ENCODE data around the gene NCOR2.

NCOR2 gene

DNA sequence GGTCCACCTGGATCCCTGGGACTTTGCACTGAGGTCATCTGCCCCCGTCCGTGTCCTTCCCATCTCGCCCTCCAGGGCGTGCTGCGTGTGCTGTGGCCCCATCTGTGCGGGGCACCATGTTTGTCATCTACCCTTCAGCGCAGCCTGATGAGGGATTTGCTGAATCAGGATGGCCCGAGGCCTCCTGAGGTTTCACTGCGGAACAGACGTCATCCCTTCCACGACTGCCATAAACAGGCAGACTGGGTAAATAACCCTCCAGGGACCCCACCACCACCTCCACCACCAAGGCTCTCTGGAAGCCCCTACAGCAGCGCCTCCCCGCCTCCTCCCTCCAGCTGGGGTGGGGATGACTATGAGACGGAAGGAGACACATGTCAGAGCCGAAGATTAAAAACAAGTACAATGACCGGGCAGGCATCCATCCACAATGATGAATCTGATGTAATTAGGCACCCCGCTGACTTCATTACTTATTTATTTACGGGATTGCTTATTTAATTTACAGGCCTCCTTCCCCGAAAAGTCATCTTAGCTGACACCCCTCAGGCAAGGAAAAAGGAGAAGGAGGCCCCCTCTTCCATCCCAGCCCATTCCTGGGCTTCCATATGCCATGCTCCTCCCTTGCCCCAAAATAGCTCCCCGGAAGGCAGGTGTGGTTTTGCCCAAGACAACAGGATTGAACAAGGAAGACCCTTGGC lies 39.4 kb downstream of the NCOR2 start:
- Histone ChIP-seq H3K9ac (ENCODE audit: low read depth, low read length) (no peak overlapping the region; the same call in 1 of the 2 replicates), H3K4me1 (ENCODE audit: control insufficient read depth, insufficient read depth, low read length) (0 out of 2 replicates have a peak, but pooled peaks cover 3% of the 10 kb centered on the region)

DNA sequence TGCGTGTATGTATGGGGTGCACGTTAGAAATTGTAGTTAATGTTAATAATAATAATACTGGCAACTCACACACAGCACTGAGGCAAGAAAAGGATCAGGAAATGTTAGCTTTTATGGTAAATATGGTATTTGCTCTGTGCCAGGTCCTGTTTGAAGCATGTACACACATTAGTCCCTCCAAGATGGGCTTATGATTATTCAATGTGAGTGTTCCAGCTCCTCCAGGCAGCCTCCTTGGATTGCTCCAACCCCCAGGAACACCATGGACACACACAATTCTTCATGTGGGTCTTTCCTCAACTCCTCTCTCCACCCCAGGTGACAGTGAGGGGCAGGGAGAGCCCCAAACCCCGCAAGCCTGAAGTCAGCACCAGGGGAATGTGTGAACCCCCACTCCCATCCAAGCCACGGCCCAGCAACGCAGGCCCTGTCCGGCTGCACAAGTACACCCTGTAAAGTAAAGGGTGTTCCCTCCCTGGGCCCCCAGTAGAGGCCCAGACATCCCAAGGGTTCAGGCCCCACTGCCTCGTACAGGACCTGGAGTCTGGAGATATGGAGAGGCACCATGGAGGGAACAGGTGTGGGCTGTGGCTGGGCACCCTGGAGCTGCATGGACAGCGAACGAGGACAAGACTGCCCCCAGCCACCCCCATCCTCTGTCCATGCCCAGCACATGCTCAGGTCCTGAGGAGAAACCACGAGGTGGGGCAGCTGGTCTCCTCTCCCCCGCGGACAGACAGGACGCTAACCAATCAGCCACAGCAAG lies 41.3 kb downstream of the NCOR2 start:
- H3K4me1 ChIP-seq (ENCODE audit: control insufficient read depth, insufficient read depth, low read length) = no peaks in the 10 kb centered on the region
- no peak overlapping the region for H3K27ac ChIP-seq (ENCODE audit: low read depth, low read length)
- H3K9me3 ChIP-seq (ENCODE audit: control insufficient read depth, insufficient read depth, low read length) = no peaks in the 10 kb centered on the region
- no peaks in the 10 kb centered on the region for H3K27me3 ChIP-seq (ENCODE audit: control insufficient read depth, insufficient read depth, low read length)
- H3K4me3 ChIP-seq (ENCODE audit: low read depth, low read length) = no peak overlapping the region
- no peak overlapping the region for H3K9ac ChIP-seq (ENCODE audit: low read depth, low read length)
- 0 out of 2 replicates have a peak, but pooled peaks cover 5% of the 10 kb centered on the region for H3K36me3 ChIP-seq (ENCODE audit: control insufficient read depth, insufficient read depth, low read length)

More for the DNA sequence above, 39.4 kb downstream of the NCOR2 start:
- Histone ChIP-seq H3K9me3 (ENCODE audit: control insufficient read depth, insufficient read depth, low read length) (no peaks in the 10 kb centered on the region), H3K4me3 (ENCODE audit: low read depth, low read length) (no peak overlapping the region), H3K27ac (ENCODE audit: low read depth, low read length) (no peak overlapping the region), H3K27me3 (ENCODE audit: control insufficient read depth, insufficient read depth, low read length) (no peaks in the 10 kb centered on the region), H3K36me3 (ENCODE audit: control insufficient read depth, insufficient read depth, low read length) (no peaks in the 10 kb centered on the region)

DNA sequence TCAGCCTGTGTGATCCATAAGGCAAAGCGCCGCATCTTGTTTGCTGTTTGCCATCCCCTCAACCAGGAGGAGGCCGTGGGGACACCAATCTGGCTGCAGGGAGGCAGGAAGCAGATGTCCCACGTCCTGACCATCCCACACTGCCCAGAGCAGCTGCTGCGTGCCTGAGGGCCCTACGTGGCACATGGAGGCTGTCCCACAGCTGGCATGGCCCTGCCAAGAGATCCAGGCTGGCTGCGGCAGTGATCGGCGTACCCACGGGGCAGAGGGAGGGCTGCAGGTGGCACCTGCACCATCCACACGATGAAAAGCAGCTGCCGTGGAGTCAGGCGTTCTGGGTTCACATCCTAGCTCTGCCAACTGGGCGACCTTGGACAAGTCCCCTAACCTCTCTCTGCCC lies 42.0 kb downstream of the NCOR2 start:
- Histone ChIP-seq H3K4me1 (ENCODE audit: control insufficient read depth, insufficient read depth, low read length) (no peaks in the 10 kb centered on the region), H3K9ac (ENCODE audit: low read depth, low read length) (no peak overlapping the region), H3K27me3 (ENCODE audit: control insufficient read depth, insufficient read depth, low read length) (no peaks in the 10 kb centered on the region), H3K36me3 (ENCODE audit: control insufficient read depth, insufficient read depth, low read length) (0 out of 2 replicates have a peak, but pooled peaks cover 5% of the 10 kb centered on the region), H3K27ac (ENCODE audit: low read depth, low read length) (no peak overlapping the region), H3K9me3 (ENCODE audit: control insufficient read depth, insufficient read depth, low read length) (no peaks in the 10 kb centered on the region), H3K4me3 (ENCODE audit: low read depth, low read length) (no peak overlapping the region)

DNA sequence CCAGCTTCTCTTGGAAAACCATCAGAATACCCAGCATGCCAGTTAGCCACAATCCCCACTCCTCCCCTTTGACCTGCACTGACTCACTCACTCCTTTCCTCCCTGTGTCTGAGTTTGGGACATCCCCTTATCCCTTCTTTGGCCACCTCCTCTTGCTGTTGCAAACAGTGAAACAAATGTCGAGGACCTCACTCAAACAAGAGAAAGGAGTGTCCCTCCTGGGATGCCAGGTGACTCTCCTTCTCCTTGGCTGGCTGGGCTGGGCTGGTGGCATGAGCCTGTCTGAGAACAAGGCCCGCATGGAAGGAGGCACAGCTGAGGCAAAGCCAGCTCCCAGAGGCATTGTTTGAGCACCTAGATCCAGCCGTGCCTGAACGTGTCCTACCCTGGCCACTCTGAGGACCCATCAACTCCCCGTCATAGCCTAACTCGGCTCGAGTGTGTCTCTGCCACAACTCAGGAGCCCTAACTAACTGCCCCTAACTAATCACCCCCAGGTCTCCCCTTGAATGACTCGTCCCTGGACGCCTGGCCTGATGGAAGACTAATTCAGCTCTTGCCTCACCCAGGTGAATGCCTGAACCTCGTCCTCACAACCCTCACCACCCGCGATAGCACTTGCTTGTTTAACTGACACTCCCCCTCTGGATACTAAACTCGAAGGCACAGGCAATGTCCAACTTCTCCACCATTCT lies 43.0 kb downstream of the NCOR2 start:
- Histone ChIP-seq H3K36me3 (ENCODE audit: control insufficient read depth, insufficient read depth, low read length) (0 out of 2 replicates have a peak, but pooled peaks cover 5% of the 10 kb centered on the region), H3K4me3 (ENCODE audit: low read depth, low read length) (no peak overlapping the region), H3K9me3 (ENCODE audit: control insufficient read depth, insufficient read depth, low read length) (no peaks in the 10 kb centered on the region), H3K27ac (ENCODE audit: low read depth, low read length) (no peak overlapping the region), H3K9ac (ENCODE audit: low read depth, low read length) (no peak overlapping the region), H3K4me1 (ENCODE audit: control insufficient read depth, insufficient read depth, low read length) (0 out of 2 replicates have a peak, but pooled peaks cover 3% of the 10 kb centered on the region), H3K27me3 (ENCODE audit: control insufficient read depth, insufficient read depth, low read length) (no peaks in the 10 kb centered on the region)

DNA sequence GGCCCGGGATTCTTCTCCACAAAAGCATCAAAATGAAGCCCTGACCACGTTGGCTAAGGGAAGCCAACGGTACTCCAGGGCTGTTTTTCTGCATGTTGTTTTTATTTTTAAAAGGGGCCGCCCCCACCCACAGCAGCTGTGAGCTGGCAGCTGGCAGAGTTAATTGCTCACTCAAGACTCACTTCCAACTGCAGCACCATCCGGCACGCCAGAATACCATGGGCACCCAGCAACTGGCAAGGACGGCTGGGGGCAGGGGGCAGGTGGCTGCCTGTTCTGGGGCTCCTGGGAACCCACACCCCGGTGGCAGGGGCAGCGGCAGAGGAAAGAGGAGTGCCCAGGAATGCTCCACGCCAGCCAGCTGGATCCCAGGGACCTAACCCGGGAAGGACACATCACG lies 44.3 kb downstream of the NCOR2 start:
- Histone ChIP-seq H3K4me1 (ENCODE audit: control insufficient read depth, insufficient read depth, low read length) (peaks cover 16% of the 10 kb centered on the region; the same call in 1 of the 2 replicates), H3K27ac (ENCODE audit: low read depth, low read length) (no peak overlapping the region), H3K9me3 (ENCODE audit: control insufficient read depth, insufficient read depth, low read length) (no peaks in the 10 kb centered on the region), H3K4me3 (ENCODE audit: low read depth, low read length) (no peak overlapping the region), H3K9ac (ENCODE audit: low read depth, low read length) (no peak overlapping the region), H3K36me3 (ENCODE audit: control insufficient read depth, insufficient read depth, low read length) (0 out of 2 replicates have a peak, but pooled peaks cover 5% of the 10 kb centered on the region), H3K27me3 (ENCODE audit: control insufficient read depth, insufficient read depth, low read length) (no peaks in the 10 kb centered on the region)

DNA sequence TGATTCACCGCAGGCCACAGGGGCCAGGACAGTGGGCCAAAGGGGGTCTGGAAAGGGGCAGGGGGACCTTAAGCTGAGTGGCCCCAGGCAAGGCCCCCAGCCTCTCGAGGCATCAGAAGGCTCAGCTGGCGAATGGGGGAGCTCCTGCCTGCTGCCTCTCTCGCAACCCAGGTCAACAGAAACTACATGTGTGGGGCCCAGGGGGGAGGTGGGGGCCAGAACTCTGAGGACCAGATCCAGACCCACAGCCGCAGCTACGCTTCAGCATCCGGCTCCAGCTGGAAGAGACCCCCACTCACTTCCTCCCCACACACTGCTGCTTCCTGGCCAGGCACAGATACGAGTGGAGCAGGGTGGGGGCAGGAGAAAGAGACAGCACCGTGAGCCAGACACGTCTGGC lies 46.5 kb downstream of the NCOR2 start:
- Histone ChIP-seq H3K9me3 (ENCODE audit: control insufficient read depth, insufficient read depth, low read length) (no peaks in the 10 kb centered on the region), H3K27me3 (ENCODE audit: control insufficient read depth, insufficient read depth, low read length) (no peaks in the 10 kb centered on the region), H3K27ac (ENCODE audit: low read depth, low read length) (no peak overlapping the region), H3K9ac (ENCODE audit: low read depth, low read length) (no peak overlapping the region), H3K4me3 (ENCODE audit: low read depth, low read length) (no peak overlapping the region), H3K4me1 (ENCODE audit: control insufficient read depth, insufficient read depth, low read length) (peaks cover 24% of the 10 kb centered on the region; the same call in 1 of the 2 replicates), H3K36me3 (ENCODE audit: control insufficient read depth, insufficient read depth, low read length) (0 out of 2 replicates have a peak, but pooled peaks cover 5% of the 10 kb centered on the region)

DNA sequence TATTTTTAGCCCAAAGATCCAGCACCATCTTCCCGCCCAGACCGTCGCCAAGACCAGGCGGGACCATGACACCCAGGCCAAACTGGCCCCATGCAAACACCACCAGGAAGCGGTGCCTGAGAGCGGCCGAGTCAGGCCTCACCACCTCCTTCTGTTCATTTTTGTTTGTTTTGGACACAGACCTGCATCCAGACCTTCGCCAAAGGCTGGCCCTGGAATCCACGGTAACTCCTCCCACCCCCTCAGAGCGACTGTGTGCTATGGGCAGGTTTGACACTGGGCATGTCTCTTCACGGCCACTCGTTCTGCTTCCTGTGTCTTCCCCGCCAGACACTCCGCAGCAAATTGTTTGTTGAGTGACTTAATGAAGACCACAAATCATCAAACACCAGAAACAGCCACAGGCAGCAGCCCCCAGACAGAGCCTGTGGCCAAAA lies 47.1 kb downstream of the NCOR2 start:
- no peak overlapping the region for H3K4me3 ChIP-seq (ENCODE audit: low read depth, low read length)
- H3K27ac ChIP-seq (ENCODE audit: low read depth, low read length) = no peak overlapping the region
- H3K9ac ChIP-seq (ENCODE audit: low read depth, low read length) = no peak overlapping the region
- peaks cover 11% of the 10 kb centered on the region for H3K36me3 ChIP-seq (ENCODE audit: control insufficient read depth, insufficient read depth, low read length)
- H3K9me3 ChIP-seq (ENCODE audit: control insufficient read depth, insufficient read depth, low read length) = no peaks in the 10 kb centered on the region
- H3K4me1 ChIP-seq (ENCODE audit: control insufficient read depth, insufficient read depth, low read length) = peaks cover 24% of the 10 kb centered on the region; the same call in 1 of the 2 replicates
- H3K27me3 ChIP-seq (ENCODE audit: control insufficient read depth, insufficient read depth, low read length) = no peaks in the 10 kb centered on the region

DNA sequence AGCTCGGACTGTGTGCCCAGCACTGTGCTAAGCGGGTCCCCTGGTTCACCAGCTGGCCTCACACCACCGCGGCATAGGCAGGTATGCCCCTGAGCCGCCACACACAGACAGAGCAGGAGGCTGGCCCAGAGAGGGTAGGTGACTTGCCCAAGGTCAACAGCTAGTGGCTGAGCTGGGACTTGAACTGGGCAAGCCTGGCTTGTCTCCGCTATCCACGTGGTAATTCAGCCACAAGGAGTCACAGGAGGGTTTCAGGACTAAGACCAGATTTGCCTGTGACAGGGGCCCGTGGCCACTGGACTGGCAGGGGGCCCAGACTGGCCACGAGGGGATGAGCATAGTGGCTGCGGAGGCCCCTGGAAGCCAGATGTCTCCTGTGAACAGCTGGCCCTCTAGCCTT lies 47.7 kb downstream of the NCOR2 start:
- no peak overlapping the region for H3K9ac ChIP-seq (ENCODE audit: low read depth, low read length)
- no peaks in the 10 kb centered on the region for H3K27me3 ChIP-seq (ENCODE audit: control insufficient read depth, insufficient read depth, low read length)
- H3K4me1 ChIP-seq (ENCODE audit: control insufficient read depth, insufficient read depth, low read length) = peaks cover 24% of the 10 kb centered on the region; the same call in 1 of the 2 replicates
- H3K9me3 ChIP-seq (ENCODE audit: control insufficient read depth, insufficient read depth, low read length) = no peaks in the 10 kb centered on the region
- H3K27ac ChIP-seq (ENCODE audit: low read depth, low read length) = no peak overlapping the region
- peaks cover 12% of the 10 kb centered on the region for H3K36me3 ChIP-seq (ENCODE audit: control insufficient read depth, insufficient read depth, low read length)
- no peak overlapping the region for H3K4me3 ChIP-seq (ENCODE audit: low read depth, low read length)

DNA sequence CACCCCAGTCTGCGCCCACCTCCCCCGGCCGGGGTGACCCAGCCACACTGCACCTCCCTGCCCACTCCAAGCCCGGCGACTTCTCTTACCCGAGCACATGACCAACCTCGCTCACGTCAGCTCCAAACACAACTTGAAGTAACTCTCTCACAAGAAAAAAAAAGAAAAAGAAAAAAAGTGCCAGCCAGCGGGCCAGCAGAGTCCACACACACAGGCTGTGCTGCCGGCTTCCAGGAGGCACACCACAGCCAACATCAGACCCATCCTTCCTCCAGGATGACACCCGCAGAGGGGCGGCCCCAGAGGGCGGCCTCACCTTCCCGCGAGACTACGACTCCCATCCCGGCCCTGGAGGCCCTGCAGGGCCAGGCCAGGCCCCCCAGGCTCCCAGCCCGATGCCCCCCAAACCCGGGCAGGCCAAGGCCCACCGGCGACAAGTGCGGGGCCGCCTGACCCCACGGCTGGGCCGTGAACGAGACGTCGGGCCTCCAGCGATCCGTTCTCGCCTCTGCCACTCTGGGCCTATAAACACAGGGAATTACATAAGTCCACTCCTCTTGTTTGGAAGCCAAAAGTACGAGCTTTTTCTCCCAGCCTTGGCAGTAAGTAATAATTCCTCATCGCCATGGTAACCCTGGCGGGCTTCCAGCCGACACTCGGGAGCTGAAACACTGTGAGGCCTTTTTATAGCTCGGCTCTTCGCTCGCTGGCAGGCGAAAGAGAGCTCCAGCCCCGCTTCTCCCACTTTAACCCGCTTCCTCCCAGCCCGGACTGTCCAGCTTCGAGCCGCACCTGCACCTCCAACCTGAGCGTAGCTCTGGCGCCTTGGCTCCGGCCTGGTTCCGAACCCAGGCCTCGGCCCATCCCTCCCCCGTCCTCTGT lies 49.1 kb downstream of the NCOR2 start:
- Histone ChIP-seq H3K9me3 (ENCODE audit: control insufficient read depth, insufficient read depth, low read length) (no peaks in the 10 kb centered on the region), H3K4me1 (ENCODE audit: control insufficient read depth, insufficient read depth, low read length) (peaks cover 33% of the 10 kb centered on the region), H3K27ac (ENCODE audit: low read depth, low read length) (peak overlapping the region; percentile 67), H3K36me3 (ENCODE audit: control insufficient read depth, insufficient read depth, low read length) (peaks cover 12% of the 10 kb centered on the region), H3K9ac (ENCODE audit: low read depth, low read length) (no peak overlapping the region), H3K4me3 (ENCODE audit: low read depth, low read length) (no peak overlapping the region), H3K27me3 (ENCODE audit: control insufficient read depth, insufficient read depth, low read length) (no peaks in the 10 kb centered on the region)
